ENCODE data around the gene CSF2.
"Not testable (repeated sequence)": the region's sequence is repeated elsewhere in the genome, so short reads cannot be mapped to it uniquely, and the experiment has no call there.

Gene CSF2

DNA sequence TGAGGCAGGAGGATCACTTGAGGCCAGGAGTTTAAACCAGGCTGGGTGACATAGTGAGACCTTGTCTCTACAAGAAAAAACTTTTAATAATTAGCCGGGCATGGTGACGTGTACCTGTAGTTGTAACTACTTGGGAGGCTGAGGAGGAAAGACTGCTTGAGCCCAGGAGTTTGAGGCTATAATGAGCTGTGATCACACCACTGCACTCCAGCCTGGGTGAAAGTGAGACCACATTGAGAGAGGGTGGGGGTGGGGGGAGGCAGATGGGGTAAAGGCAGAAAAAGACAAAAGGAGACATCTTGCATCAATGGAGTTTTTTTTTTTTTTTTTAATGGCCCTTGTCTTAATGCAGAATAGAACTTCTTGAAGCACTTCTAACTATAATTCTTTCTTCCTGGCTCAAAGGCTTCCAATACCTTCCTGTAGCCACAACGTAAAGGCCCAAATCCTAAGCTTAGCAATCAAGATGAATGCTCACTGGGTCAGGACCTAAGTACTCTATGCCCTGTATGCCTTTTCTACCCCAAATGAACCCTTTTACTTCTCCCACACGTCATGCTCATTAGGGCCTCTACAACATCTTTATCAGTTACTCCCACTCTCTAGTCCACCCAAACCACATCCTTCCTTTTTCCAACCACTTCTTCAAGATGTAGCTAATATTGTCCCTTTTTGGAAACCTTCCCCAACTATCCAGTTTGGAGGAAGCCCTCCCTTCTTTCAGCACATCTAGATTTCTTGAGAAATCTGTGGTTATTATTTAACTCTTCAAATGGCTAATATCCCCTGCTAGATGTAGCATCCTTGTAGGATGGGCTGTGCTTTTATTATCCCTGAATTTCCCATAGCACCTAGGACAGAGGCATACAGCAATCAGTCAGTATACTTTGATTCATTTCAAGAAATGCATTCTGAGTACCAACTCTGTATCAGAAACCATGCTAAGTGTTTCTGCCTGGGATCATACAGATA lies 40.8 kb downstream of the CSF2 start:
- no peak for FAIRE-seq

DNA sequence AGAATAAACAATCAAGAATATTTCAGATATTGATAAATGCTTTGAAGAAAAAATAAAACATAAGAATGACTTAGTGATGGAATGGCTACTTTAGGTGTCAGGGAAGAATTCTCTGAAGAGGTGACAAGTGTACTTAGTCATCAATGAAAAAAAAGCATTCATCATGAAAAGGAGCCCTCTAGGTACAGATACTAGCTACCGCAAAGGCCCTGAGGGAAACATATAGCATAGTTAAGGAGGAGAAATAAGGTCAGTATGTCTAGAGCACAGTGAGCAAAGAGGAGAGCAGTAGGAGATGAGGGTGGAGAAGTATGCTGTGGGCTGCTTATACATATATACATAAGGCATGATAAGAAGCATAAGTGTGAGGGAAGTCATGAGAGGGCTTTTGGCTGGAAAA lies 41.8 kb downstream of the CSF2 start:
- FAIRE-seq, result no peak

DNA sequence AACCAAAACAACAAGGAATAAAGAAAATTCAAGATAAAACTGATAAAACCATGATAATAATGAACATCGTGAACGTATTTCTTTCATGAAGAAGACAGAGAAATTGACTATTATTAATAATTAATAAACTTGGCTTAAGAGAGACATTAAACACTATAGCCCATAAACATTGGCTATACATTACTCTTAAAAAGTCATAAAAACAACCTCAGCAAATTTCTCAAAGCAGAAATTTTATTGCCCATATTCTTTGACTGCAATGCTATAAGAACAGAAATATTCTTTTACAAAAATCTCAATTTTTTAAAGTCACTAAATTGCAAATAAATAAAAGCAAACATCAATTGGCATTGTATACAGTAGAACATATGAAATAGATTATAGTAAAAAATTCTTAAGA lies 42.5 kb downstream of the CSF2 start:
- no peak for FAIRE-seq

DNA sequence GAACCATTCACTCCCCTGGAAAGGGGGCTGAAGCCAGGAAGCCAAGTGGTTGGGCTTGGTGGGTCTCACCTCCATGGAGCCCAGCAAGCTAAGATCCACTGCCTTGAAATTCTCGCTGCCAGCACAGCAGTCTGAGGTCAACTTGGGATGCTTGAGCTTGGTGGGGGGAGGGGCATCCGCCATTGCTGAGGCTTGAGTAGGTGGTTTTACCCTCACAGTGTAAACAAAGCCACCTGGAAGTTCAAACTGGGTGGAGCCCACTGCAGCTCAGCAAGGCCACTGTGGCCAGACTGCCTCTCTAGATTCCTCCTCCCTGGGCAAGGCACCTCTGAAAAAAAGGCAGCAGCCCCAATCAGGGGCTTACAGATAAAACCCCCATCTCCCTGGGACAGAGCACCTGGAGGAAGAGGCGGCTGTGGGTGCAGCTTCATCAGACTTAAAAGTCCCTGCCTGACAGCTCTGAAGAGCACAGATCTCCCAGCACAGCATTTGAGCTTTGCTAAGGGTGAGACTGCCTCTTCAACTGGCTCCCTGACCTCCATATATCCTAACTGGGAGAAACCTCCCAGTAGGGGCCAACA lies 43.4 kb downstream of the CSF2 start:
- FAIRE-seq, result not testable (repeated sequence)

DNA sequence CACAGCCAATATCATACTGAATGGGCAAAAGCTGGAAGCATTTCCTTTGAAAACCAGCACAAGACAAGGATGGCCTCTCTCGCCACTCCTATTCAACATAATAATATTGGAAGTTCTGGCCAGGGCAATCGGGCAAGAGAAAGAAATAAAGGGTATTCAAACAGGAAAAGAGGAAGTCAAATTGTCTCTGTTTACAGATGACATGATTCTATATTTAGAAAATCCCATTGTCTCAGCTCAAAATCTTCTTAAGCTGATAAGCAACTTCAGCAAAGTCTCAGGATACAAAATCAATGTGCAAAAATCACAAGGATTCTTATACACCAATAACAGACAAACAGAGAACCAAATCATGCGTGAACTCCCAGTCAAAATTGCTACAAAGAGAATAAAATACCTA lies 47.1 kb downstream of the CSF2 start:
- not testable (repeated sequence) for FAIRE-seq

DNA sequence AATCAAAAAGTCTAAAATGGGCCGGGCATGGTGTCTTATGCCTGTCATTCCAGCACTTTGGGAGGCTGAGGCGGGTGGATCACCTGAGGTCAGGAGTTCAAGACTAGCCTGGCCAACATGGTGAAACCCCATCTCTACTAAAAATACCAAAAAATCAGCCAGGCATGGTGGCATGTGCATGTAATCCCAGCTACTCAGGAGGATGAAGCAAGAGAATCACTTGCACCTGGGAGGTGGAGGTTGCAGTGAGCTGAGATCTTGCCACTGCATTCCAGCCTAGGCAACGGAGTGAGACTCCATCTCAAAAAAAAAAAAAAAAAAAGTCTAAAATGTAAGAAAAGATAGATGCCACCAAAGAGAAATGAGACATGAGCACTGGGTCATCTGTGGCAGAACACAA lies 49.4 kb downstream of the CSF2 start:
- FAIRE-seq, result not testable (repeated sequence)

DNA sequence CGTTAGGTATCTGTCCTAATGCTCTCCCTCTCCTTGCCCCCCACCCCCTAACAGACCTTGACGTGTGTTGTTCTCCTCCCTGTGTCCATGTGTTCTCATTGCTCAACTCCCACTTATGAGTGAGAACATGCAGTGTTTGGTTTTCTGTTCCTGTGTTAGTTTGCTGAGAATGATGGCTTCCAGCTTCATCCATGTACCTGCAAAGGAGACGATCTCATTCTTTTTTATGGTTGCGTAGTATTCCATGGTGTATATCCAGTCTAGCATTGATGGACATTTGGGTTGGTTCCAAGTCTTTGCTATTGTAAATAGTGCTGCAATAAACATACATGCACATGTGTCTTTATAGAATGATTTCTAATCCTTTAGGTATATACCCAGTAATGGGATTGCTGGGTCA lies 50.0 kb downstream of the CSF2 start:
- not testable (repeated sequence) for FAIRE-seq
